Activated gamma-delta T cell (primary cell): ENCODE measurements around the gene ARSH.
"Not testable (repeated sequence)": the region's sequence is repeated elsewhere in the genome, so short reads cannot be mapped to it uniquely, and the experiment has no call there.

ENCODE experiments used
- DNase-seq: peaks from one replicate; lab custom pipeline; 2025; lab: John Stamatoyannopoulos, UW
- total RNA-seq, 2 donors: gene quantifications; one replicate each; lab custom pipeline; 2026; lab: John Stamatoyannopoulos, UW

The ARSH gene, protein sequence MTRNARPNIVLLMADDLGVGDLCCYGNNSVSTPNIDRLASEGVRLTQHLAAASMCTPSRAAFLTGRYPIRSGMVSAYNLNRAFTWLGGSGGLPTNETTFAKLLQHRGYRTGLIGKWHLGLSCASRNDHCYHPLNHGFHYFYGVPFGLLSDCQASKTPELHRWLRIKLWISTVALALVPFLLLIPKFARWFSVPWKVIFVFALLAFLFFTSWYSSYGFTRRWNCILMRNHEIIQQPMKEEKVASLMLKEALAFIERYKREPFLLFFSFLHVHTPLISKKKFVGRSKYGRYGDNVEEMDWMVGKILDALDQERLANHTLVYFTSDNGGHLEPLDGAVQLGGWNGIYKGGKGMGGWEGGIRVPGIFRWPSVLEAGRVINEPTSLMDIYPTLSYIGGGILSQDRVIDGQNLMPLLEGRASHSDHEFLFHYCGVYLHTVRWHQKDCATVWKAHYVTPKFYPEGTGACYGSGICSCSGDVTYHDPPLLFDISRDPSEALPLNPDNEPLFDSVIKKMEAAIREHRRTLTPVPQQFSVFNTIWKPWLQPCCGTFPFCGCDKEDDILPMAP
- 0 reads per million in 2 donors for total RNA-seq

DNA sequence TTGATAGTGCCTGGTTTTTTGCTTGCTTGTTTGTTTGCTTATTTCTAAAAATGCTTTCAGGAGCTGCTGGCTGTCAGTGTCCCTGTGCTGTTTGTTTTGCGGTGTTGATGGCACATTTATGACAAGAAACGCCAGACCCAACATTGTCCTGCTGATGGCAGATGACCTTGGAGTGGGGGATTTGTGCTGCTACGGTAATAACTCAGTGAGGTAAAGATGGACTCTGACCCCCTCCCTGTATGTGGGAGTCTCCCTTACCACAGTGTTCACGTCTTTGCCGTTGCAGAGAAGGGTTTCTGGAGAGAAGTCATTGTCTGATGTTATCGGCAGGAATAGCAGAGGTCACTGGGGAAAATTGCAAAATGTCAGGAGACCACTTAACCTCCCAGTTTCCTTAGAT lies at the start of gene ARSH:
Gene ARSH, plus strand, starts transcription at position 52 of the 400 bp plus-strand sequence. Its CDS starts 67 bp downstream, at position 119.
- DNase-seq = no peak

DNA sequence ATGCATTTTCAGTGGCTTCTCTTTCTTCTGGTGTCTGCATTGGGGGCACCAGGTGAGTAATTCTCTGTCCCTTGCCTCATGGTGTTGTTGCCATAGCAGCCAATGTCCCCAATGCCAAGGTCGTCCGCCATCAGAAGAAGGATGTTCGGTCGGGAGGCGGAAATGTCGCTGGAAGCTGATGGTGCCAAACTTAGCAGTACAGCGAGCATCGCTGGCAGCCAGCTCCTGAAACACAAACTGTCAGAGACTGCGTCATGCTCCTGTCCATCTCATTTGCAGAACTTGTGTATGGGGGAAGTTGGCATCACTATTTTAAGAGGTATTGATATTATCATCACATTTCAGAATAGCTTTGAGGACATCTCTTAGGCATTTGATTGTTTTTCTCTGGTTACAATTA lies 48.1 kb upstream of the ARSH start:
- no peak for DNase-seq

DNA sequence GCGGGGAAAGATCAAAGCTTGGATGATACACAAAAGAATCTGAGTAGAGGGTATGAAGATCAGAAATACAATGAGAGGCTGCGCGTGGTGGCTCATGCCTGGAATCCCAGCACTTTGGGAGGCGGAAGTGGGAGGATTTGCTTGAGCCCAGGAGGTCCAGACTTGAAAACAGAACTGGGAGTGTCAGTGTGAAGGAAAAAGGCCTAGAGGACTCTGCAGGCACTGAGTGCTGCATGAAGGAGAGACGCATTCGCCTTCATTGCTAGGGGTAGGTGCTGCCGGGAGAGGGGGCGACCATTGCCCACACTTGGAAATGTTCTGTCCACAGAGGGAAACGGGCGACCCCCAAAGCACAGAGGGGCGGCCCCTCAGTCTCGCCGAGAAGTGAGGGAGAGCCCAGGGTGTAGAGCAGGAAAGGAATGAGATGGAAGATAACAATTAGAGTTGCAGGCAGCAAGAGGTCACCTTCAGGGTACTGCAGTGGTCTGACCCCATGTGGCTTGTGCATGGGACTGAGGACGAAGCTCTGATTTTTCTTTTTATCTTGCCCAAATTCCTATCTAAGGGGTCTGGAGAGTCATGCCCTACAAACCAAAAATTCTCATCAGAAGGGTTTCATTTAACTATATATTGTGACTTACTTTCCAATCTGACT lies 45.4 kb upstream of the ARSH start:
- DNase-seq = no peak

DNA sequence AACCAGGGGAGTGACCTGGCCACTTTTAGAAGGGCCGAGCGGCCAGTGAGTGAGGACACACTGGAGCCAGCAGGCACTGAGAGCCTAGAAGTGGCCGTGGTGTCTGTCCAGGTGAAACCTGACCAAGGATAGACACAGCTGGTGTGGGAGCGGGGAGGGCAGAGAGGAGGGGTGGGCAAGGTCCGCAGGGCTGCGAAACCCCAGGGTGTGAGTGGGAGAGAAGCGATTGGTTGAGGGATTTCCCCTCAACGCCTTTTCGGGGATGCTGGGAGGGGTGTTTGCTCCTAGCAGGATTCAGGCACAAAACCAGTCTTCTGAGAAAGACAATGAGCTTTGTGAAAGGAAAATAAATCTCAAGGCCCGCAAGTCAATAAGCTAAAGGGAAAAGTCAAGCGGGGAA lies 44.0 kb upstream of the ARSH start:
- no peak for DNase-seq

DNA sequence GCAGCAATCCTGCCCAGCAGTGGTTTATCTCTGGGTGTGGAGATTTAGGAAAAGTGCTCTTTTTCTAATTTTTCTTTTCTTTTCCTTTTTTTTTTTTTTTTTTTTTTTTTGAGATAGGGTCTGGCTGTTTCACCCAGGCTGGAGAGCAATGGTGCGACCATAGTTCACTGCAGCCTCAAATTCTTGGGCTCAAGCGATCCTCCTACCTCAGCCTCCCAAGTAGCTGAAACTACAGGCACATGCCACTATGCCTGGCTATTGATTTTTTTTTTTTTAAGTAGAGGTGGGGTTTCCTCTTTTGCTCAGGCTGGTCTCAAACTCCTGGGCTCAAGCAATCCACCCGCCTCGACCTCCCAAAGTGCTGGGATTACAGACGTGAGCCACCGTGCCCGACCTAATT lies 42.9 kb upstream of the ARSH start:
- DNase-seq = not testable (repeated sequence)

DNA sequence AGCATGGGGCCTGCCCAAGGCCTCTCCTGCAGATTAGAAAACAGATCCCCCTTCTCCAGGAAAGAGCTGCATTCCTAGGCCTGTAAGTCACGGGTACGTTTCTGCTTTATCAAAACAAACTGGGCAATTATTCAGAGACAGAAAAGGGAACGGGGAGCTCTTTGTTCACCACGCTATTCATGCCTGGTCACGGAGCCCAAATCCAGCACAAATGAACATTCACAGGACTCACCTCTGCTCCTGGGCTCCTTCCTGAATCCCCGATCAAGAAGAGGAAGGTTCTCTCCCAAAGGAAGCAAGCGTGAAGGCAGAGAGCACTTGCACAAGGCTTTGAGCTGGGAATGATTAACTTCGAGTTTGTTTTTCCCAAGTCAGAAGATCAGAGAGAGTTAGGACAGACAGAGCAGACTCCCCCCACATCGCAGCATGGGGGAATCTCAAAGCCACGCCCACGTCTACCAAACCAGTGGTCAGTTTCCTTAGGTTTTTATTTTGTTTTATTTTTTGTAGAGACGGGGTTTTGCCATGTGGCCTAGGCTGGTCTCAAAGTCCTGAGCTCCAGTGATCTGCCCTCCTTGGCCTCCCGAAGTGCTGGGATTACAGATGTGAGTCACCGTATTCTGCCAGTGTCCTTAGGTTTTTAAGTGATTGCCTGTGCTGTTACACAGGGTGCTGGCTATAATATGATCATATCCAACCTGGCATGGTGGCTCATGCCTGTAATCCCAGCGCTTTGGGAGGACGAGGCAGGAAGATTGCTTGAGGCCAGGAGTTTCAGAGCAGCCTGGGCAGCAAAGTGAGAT lies 42.2 kb upstream of the ARSH start:
- DNase-seq = not testable (repeated sequence)

DNA sequence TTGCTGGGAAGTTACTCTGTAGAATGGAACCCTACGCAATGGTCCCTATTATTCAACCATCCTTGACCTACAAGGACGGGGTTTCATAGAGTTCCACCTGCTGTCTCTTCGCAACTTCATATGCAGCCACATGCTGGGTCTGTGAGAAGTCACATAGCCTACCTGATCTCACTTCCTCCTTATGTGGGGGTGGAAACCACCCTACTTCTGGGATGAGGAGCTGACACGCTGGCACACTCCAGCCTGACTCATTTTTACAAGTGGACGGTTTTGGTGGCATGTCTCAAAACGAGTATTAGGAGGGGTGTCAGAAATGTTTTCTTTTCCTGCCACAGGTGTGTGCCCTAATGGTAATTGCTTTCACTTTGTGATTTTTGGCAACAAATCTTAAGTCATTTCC lies 40.4 kb upstream of the ARSH start:
- DNase-seq = no peak

DNA sequence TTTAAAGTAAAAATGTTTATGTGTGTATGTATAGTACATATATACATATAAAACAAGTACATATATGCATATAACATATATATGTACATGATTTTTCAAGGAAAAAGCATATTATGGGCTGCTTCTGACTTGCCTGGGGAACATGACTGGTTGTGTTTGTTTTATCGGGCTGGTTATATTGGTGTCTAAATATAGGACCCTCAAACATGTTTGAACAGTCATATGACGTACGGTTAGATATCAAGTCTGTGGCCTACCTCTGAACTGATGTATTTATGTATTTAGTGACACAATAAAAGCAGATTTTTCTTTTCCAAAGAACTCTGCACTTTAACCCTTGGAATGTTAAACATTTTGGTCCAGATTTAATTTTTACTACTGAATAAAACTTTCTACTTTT lies 39.3 kb upstream of the ARSH start:
- DNase-seq = no peak

DNA sequence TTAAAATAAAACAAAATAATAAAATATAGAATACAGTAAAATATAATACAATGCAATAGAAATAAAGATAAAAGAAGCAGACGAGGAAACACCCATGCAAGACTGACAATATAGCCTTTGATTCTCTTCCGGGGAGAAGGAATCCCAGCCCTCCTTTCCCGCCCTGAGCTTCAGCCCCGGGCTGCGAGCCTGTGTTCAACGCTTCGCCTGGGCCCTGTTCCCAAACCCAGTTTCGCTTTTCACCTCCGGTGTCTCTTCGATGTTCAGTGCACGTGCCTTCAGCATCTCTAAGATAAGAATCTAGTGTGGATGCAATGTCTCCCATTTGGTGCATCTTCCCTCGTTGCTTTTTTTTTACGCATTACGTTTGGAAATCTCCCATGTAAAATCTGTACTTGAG lies 38.8 kb upstream of the ARSH start:
- no peak for DNase-seq

DNA sequence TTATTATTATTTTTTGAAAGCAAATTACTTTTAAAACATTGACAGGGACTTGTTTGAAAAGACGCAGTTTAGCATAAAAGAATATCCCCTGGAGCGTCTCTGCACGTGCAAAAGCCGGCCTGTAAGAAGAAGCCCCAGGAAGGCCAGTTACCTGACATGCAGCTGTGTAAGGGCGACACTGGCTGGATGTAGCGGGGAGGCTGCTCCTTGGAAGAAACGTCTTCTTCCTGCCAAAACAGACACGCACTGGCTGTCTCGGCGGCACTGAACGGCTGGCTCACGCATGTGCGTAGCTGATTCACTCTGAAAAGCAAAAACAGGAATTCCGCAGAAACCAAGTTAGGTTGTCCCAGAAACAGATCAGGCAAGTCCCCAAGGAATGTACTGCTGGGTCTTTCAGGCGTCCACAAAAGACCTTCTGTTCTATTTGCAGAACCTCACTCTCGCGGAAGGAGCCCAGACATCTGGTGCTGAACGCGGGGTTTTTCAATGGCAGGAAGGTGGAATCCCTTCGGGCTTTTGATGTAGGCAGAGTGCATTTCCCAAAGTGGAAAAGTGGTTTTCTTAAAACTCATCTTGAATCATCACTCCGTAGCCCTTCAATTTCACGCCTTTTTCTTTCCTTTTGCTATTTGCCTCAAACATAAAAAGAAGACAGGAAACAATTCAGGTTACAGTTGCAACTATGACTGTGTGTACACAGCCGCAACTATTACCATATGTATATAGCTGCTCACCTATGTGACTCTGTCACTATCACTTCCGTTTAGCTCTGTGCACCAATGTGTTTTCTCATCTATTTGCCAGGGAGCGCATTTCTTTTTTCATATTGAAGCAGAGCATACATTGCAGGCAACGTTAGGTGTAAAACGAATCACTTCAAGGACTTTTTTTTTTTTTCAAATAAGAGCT lies 38.1 kb upstream of the ARSH start:
- no peak for DNase-seq

DNA sequence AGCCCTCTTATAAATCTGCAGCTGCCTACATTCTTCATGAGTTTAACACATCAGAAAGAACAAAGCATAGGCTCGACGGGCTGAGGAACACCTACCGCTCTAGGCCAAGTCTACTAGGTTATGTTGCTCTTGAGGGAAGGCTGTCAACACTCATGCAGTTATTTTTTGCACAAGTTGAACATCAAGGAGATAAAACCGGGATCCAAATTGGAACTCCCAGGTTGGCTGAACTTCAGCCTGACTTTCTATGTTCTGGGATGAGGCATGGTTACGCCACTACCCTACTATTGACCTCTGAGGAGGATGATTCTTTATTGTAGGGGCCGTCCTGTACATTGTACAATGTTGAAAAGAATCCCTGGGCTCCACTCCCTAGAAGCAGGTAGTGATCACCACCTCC lies 37.3 kb upstream of the ARSH start:
- DNase-seq = no peak

DNA sequence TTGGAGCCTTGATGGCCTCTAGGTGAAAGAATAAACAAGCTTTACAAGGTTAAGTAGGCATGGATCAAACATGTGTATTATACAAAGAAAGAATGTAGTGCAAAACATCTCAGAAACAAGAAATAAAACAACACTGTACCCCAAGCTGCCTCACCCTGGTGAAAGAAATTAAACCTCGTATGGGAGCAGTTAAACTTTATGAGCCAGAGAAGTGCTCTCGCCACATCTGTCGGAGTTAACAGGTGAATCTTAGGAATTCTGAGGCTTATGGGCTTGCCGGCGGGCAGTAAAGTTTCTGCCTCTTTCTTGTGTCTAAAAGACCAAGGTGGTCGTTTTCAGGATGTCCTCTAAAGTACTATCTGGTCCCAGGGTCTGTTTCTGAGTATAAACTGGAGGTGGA lies 34.0 kb upstream of the ARSH start:
- DNase-seq = no peak

DNA sequence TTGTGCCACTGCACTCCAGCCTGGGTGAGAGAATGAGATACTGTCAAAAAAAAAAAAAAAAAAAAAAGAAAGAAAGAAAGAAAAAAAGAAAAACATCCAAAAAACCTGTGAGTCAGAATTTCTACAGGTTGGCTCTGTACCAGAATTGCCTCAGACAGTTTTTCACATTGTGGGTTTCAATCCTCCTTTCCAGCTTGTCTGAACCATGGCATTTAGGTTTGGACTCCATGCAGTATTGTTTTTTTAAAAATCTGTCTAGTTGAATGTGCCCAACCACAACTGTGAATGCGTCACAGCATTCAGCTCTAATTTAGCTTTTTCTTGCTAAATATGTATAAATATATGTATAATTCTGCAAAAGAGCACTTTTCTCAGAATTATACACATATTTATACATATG lies 31.4 kb upstream of the ARSH start:
- no peak for DNase-seq

DNA sequence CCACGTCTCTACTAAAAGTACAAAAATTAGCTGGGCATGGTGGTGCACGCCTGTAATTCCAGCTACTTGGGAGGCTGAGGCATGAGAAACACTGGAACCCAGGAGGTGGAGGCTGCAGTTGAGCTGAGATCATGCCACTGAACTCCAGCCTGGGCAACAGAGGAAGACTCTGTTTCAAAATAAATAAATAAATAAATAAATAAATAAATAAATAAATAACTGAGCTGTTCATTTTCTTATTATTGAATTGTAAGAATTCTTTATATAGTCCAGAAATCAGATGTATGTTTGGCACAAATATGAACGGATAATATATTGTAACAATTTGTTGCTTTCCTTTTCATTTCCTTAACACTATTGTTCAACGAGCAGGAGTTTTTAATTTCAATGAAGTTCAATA lies 27.7 kb upstream of the ARSH start:
- DNase-seq = not testable (repeated sequence)

DNA sequence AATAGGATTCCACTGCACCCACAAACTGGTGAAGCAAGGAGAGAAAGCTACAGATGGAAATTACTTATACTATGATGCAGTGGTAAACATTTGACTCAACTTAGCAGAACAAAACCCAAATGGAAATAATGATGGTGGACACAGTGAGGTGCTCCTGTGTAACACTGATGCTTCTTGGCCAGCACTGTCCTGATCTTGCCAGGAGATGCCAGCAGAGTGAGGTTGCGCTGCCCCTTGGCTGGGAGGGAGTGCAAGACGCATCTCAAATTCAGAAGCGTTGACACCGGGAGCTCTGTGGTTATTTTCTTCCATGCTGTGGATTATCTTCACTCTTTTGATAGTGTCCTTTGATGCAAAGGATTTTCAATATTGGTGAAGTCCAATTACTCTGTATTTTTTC lies 22.0 kb upstream of the ARSH start:
- no peak for DNase-seq

DNA sequence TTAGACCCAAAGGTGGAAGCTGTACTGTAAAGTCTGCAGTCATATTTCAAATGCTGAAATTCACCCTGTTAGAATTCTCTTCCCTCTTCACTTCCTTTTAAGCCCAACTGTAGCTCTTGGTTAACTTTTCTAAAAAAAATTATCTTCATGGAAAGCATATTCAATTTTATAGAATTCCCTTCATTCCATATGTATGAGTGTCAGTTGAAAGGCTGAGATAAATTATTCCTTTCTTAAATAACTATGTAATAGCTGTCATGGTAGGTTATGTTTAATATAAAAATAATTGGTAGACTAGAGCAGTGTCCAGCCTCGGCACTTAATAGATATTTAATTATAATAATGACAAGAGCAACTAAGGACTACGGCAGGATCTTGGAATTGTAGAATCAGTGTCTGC lies 16.8 kb upstream of the ARSH start:
- no peak for DNase-seq

DNA sequence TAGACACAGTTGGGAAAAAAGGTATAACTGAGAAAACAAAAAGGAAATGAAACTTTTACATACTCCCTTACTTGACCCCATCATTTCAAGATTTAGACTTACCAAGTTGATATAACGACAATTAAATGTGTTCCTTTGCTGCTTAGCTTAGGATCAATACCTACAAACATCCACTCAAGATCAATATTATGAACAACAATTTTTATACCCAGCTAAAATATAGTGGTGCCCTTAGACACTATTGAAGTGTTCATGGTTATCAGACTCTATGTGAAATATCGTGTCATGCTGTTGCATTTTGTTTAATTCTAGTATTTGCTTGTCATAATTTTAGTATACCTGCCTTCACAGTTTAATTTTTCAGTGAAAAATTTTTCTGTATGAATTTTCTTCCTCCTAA lies 4.2 kb downstream of the ARSH start:
- no peak for DNase-seq

DNA sequence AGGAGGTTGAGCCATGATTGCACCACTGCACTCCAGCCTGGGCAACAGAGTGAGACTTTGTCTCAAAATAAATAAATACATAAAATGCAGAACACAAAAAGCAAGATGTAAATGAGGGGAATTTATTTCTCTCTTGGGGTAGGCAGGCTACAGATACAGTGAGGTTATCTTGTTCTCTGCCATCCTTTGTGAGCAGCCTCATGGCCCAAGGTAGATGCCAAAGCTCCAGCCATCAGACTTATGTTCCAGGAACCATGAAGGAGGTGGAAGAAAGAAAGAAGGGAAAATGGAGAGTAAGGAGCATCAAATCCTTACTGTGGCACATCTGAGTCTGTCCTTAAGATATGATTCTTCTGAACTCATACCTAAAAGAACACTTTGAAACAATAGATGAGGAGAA lies 11.1 kb downstream of the ARSH start:
- no peak for DNase-seq

DNA sequence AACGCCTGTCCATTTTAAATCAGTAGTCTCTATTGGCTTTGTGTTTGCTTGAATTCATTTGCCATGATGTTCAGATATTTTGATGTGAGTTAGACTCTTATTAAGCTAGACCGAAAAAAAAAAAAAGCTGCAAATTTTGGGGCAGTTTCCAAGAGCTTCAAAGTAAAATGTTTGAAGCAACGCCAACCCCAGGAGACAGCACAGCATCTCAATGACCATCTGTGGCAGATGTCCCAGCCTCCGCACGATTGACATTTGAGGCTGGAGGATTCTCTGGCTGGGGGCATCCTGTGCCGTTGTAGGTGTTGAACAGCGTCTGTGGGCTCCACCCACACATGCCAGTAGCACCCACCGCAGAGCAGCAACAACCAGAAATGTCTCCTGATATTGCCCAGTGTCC lies 17.8 kb downstream of the ARSH start:
- DNase-seq = no peak

DNA sequence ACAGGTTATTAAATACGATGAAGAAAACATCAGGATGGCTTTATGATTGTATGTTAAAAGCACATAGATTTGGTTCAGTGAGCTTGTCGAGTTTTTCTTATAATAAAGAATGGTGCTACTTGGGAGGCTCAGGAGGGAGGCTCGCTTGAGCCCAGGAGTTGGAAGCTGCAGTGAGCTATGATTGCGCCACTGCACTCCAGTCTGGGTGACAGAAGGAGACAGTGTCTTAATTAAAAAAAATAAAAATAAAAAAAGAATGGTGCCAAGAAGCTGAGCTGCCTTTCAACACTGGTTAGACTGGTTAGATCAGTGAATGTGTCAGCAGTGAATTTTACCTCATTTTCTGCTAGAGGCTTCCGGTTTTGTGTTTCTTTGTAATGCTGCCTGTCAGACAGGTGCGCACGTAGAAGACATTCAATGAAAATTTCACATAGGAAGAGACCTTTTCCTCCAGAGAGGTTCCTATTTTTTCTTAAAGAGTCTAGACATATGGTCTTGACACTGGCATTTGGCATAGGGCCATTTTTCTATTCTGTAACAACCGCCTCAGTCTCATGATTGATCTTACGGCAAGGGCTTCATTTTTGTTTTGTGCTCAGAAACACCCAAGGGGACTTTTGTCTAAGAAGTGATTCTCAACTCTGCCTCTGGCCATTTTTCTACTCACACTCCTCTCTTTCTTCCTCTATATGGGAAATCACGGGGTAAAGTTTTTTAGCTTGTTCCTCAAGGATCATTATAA lies 19.9 kb downstream of the ARSH start:
- no peak for DNase-seq

DNA sequence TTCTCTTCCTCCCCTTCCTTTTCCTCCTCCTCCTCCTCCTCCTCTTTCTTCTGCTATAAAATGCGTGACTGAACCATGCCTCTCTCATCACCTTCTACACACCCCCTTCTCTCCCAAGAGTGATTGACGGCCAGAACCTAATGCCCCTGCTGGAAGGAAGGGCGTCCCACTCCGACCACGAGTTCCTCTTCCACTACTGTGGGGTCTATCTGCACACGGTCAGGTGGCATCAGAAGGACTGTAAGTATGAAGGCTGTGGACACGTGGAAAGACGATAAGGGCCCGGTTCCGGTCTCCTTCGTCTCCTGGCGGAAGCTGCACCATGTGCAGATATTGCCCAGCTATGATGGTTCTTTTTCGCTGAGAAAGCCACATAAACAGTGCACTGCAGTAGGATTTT lies 22.8 kb downstream of the ARSH start:
- no peak for DNase-seq
